ENCODE results near the gene GPA33. TPM values are rescaled to one million over a fixed set of nuclear protein-coding genes. Genes with fewer than 3 reads are reported as not detected.

GPA33 gene
- total RNA-seq, 1 donor from 2014 or later = 1.2 TPM

DNA sequence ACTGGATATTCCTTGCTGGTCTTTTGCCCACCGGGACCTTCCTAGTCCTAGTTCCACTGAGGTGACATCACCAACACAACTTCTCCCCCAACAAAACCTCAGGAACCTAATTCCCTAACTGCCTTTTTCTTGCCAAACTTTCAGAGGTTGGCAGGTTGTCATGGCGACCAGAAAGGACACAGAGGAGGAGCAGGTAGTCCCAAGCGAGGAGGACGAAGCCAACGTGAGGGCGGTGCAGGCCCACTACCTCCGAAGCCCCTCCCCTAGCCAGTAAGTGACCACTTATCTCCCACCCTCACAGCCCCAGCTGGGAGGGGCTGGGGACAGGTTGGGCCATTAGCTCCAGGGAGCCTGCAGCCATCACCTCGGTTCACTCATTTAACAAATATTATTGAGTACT, 4.5 kb upstream of the GPA33 start:
- TF ChIP-seq, protein P1, sequence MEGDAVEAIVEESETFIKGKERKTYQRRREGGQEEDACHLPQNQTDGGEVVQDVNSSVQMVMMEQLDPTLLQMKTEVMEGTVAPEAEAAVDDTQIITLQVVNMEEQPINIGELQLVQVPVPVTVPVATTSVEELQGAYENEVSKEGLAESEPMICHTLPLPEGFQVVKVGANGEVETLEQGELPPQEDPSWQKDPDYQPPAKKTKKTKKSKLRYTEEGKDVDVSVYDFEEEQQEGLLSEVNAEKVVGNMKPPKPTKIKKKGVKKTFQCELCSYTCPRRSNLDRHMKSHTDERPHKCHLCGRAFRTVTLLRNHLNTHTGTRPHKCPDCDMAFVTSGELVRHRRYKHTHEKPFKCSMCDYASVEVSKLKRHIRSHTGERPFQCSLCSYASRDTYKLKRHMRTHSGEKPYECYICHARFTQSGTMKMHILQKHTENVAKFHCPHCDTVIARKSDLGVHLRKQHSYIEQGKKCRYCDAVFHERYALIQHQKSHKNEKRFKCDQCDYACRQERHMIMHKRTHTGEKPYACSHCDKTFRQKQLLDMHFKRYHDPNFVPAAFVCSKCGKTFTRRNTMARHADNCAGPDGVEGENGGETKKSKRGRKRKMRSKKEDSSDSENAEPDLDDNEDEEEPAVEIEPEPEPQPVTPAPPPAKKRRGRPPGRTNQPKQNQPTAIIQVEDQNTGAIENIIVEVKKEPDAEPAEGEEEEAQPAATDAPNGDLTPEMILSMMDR (IDR thresholded peaks at IDR 0.05; ENCODE audit: unreplicated experiment) = no peak
- peaks cover 23% of the 10 kb centered on the region for H3K4me1 Mint-ChIP-seq

DNA sequence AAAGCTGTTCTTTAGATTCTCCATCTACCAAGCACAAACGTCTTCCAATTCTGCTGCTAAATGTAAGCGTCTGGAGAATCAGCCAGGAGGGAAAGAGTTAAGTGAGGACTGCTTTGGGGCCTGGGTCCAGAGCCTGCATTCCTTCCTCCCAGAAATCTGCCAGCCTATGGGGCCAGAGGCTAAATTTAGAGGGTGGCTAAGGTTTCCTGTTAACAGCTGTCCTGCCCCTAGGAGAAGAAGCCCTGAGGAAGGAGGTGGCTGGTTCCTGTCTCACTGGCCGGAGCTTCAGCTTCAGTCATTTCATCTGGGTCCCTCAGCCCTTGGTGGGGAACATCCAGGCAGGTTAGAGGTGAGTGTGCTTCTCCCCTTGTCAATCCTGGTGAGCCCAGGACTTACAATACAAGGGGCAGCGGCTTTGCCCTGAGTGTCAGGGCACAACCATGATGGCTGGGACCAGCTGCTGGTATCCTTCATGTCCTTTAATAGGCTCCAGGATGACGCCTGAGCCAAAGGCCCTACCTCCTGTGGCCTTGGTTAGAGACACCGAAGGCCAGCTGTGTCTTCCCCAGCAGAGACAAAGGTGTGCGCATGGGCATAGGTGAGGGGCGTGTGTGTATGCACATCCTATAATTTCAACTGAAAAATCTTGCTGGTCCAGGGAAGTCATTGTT, 3.8 kb upstream of the GPA33 start, which contains the start of gene STYXL2:
STYXL2 (plus strand) TSS at position 230 of the 671 bp plus-strand sequence. CDS start 775 bp downstream, outside the sequence.
- DNase-seq (ENCODE audit: low spot score in 2 of 2, unreplicated experiment in 2 of 2) = no peak
- H3K9me3 Mint-ChIP-seq = peaks cover 4% of the 10 kb centered on the region
- no peaks in the 10 kb centered on the region for H3K27me3 Mint-ChIP-seq (ENCODE audit: low read depth)
- H3K4me3 Mint-ChIP-seq = no peak within 1 kb of the TSS
- TF ChIP-seq, protein P1 (IDR thresholded peaks at IDR 0.05; ENCODE audit: unreplicated experiment) = no peak
- peaks cover 23% of the 10 kb centered on the region for H3K4me1 Mint-ChIP-seq
- peaks cover 2% of the 10 kb centered on the region for H3K36me3 Mint-ChIP-seq
- H3K27ac Mint-ChIP-seq = no peak within 1 kb of the TSS

More for the DNA sequence above, 4.5 kb upstream of the GPA33 start:
- no peak for DNase-seq (ENCODE audit: low spot score in 2 of 2, unreplicated experiment in 2 of 2)
- Mint-ChIP-seq H3K4me3 (no peak overlapping the region), H3K27ac (no peak overlapping the region), H3K9me3 (peaks cover 10% of the 10 kb centered on the region), H3K36me3 (peaks cover 2% of the 10 kb centered on the region), H3K27me3 (ENCODE audit: low read depth) (no peaks in the 10 kb centered on the region)

DNA sequence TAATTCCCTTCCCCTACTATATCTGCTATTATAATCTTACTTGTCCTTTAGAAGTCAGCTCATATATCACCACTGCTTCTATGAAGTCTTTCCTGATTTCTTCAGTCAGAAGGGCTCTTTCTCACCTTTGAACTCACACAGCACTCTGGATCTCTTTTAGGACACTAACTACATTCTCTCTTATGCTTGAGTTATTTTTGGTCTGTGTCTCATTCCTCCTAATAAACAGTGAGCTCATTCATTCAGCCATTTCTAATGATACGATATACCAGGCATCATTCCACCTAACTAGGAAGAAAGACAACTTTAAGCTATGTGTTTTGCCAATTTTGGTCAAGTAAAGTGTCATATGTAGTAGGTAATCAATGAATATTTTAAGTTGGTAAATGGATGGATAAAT, 2.5 kb upstream of the GPA33 start:
- H3K4me1 Mint-ChIP-seq = peaks cover 23% of the 10 kb centered on the region
- no peak overlapping the region for H3K4me3 Mint-ChIP-seq
- peaks cover 4% of the 10 kb centered on the region for H3K9me3 Mint-ChIP-seq
- TF ChIP-seq, protein P1 (IDR thresholded peaks at IDR 0.05; ENCODE audit: unreplicated experiment) = no peak
- H3K27ac Mint-ChIP-seq = no peak overlapping the region
- peaks cover 2% of the 10 kb centered on the region for H3K36me3 Mint-ChIP-seq
- no peak for DNase-seq (ENCODE audit: low spot score in 2 of 2, unreplicated experiment in 2 of 2)
- no peaks in the 10 kb centered on the region for H3K27me3 Mint-ChIP-seq (ENCODE audit: low read depth)

DNA sequence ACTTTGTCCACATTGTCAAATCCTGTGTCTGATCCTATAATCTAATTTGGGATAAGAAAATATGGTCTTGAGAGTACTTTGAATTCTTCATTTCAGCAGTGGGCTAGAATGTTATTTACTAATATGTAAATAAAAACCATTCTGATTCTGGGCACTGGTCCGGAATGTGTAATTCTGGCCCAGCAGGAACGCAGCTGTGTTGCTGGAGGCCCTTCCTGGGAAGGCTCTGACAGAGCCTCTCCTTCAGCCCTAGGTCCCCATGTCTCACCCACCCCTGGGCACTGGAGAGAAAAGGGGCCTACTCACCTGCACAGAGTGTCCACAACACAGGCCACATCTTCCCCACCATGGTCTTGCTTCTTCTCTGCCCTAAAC, 251 bp downstream of the GPA33 start:
- TF ChIP-seq, protein P1 (IDR thresholded peaks at IDR 0.05; ENCODE audit: unreplicated experiment) = no peak
- no peak for DNase-seq (ENCODE audit: low spot score in 2 of 2, unreplicated experiment in 2 of 2)
- Mint-ChIP-seq H3K36me3 (no peaks in the 10 kb centered on the region), H3K27me3 (ENCODE audit: low read depth) (no peaks in the 10 kb centered on the region), H3K9me3 (no peaks in the 10 kb centered on the region), H3K4me1 (peaks cover 13% of the 10 kb centered on the region), H3K4me3 (no peak overlapping the region), H3K27ac (no peak overlapping the region)

DNA sequence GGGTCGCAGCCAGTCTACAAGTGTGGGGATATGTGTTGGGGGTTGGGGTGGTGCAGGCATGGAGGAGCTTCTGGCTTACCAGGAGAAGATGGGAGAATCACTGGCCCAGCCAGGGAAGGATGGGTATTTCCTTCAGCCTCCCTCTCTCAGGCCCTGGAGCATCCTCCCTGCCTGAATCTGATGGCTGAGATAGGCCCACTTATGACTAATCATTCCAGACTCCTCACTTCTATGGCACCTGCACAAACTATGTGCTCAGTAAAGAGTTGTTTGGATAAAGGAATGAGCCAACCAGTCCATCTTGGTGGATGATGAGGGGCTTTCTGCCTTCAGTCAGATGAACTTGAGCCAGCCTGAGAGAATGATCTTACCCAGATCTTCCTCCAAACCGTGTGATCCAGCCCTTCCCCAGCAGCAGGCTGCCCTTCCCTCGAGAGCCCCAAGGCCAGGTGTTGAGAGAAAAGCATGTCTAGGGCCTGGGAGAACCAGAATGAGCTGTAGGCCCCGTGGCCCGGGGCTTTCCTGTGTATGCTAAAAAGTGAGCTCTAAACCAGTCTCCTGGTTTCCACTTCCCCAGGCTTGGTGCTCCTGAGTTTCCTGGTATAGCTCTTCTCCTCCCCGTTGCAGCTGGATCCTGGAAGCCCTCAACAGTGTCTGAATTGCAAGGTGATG, 1.3 kb downstream of the GPA33 start:
- Mint-ChIP-seq H3K4me3 (no peak overlapping the region), H3K36me3 (no peaks in the 10 kb centered on the region), H3K27me3 (ENCODE audit: low read depth) (no peaks in the 10 kb centered on the region), H3K9me3 (no peaks in the 10 kb centered on the region), H3K4me1 (peaks cover 4% of the 10 kb centered on the region), H3K27ac (no peak overlapping the region)
- no peak for DNase-seq (ENCODE audit: low spot score in 2 of 2, unreplicated experiment in 2 of 2)
- TF ChIP-seq, protein P1 (IDR thresholded peaks at IDR 0.05; ENCODE audit: unreplicated experiment) = no peak
